Stimulated activated CD8-positive, alpha-beta memory T cell treated with anti-CD3 and anti-CD28 coated beads, Interleukin-7, amount 100 ng/mL, for 1 hour (primary cell): ENCODE measurements around the gene SLCO3A1.

Experiments used
- DNase-seq, 2 donors: peaks; one replicate each; pipeline ENCODE4 v3.0.0-alpha.2; 2020; ENCODE audit warnings: low read depth in 2 of 2

SLCO3A1 gene

GRCh38 chr15:91911844-91912243 is 58.3 kb downstream of the SLCO3A1 start:
- no peak for DNase-seq

GRCh38 chr15:91912336-91912735 is 58.8 kb downstream of the SLCO3A1 start:
- DNase-seq: no peak

GRCh38 chr15:91913560-91913959 is 60.1 kb downstream of the SLCO3A1 start:
- no peak for DNase-seq

GRCh38 chr15:91915576-91915975 is 62.1 kb downstream of the SLCO3A1 start:
- no peak for DNase-seq

GRCh38 chr15:91916051-91916450 is 62.5 kb downstream of the SLCO3A1 start:
- no peak for DNase-seq

- DNase-seq: no peak
Observed at GRCh38 chr15:91917686-91918360, 64.3 kb downstream of the SLCO3A1 start.

GRCh38 chr15:91919014-91919534 is 65.6 kb downstream of the SLCO3A1 start:
- no peak for DNase-seq

GRCh38 chr15:91921188-91921842 is 67.8 kb downstream of the SLCO3A1 start:
- DNase-seq: no peak

- DNase-seq: no peak
Observed at GRCh38 chr15:91921843-91922198, 68.3 kb downstream of the SLCO3A1 start.

GRCh38 chr15:91922646-91923547 is 69.4 kb downstream of the SLCO3A1 start:
- DNase-seq: no peak

GRCh38 chr15:91924183-91924582 is 70.7 kb downstream of the SLCO3A1 start:
- no peak for DNase-seq

GRCh38 chr15:91924837-91925495 is 71.5 kb downstream of the SLCO3A1 start:
- DNase-seq: no peak

- DNase-seq: no peak
Observed at GRCh38 chr15:91925794-91926193, 72.3 kb downstream of the SLCO3A1 start.

- DNase-seq: no peak
Observed at GRCh38 chr15:91926908-91927270, 73.4 kb downstream of the SLCO3A1 start.

GRCh38 chr15:91927585-91927984 is 74.1 kb downstream of the SLCO3A1 start:
- DNase-seq: no peak

GRCh38 chr15:91928675-91929074 is 75.2 kb downstream of the SLCO3A1 start:
- DNase-seq: no peak

GRCh38 chr15:91929509-91929908 is 76.0 kb downstream of the SLCO3A1 start:
- no peak for DNase-seq

- DNase-seq: no peak
Observed at GRCh38 chr15:91930092-91930491, 76.6 kb downstream of the SLCO3A1 start.

GRCh38 chr15:91936182-91936775 is 82.8 kb downstream of the SLCO3A1 start:
- DNase-seq: no peak

- no peak for DNase-seq
Observed at GRCh38 chr15:91936927-91937326, 83.4 kb downstream of the SLCO3A1 start.

- no peak for DNase-seq
Observed at GRCh38 chr15:91938136-91938535, 84.6 kb downstream of the SLCO3A1 start.
